ENCODE measurements around the gene BABAM2.

BABAM2 gene

GRCh38 chr2:28049899-28050298 is 159.4 kb downstream of the BABAM2 start:
- H3K27ac ChIP-seq (ENCODE audit: low read length), result no peak overlapping the region
- H3K9me3 ChIP-seq (ENCODE audit: insufficient read depth, low read length, severe bottlenecking), result no peaks in the 10 kb centered on the region
- no peak overlapping the region for H3K9ac ChIP-seq (ENCODE audit: low read depth, low read length)
- no peaks in the 10 kb centered on the region for H4K20me1 ChIP-seq (ENCODE audit: insufficient read depth, low read length)
- DNase-seq (no peak), ATAC-seq (ENCODE audit: insufficient read depth, low read depth) (no peak)
- no peaks in the 10 kb centered on the region for H3K4me1 ChIP-seq (ENCODE audit: insufficient read depth, low read length)
- no peak for TF ChIP-seq EZH2 (IDR thresholded peaks at IDR 0.05; ENCODE audit: borderline replicate concordance, low read depth, low read length, severe bottlenecking)
- TF ChIP-seq, protein P1, sequence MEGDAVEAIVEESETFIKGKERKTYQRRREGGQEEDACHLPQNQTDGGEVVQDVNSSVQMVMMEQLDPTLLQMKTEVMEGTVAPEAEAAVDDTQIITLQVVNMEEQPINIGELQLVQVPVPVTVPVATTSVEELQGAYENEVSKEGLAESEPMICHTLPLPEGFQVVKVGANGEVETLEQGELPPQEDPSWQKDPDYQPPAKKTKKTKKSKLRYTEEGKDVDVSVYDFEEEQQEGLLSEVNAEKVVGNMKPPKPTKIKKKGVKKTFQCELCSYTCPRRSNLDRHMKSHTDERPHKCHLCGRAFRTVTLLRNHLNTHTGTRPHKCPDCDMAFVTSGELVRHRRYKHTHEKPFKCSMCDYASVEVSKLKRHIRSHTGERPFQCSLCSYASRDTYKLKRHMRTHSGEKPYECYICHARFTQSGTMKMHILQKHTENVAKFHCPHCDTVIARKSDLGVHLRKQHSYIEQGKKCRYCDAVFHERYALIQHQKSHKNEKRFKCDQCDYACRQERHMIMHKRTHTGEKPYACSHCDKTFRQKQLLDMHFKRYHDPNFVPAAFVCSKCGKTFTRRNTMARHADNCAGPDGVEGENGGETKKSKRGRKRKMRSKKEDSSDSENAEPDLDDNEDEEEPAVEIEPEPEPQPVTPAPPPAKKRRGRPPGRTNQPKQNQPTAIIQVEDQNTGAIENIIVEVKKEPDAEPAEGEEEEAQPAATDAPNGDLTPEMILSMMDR (IDR thresholded peaks at IDR 0.05; ENCODE audit: borderline replicate concordance, extremely low read depth, low read length, poor library complexity, severe bottlenecking), result no peak
- H3K36me3 ChIP-seq (ENCODE audit: insufficient read depth, low read length), result no peaks in the 10 kb centered on the region
- no peaks in the 10 kb centered on the region for H3K27me3 ChIP-seq (ENCODE audit: insufficient read depth, low read length, poor library complexity)
- H3K4me2 ChIP-seq (ENCODE audit: insufficient read depth, low read length), result no peak overlapping the region
- H3K4me3 ChIP-seq (ENCODE audit: low read depth in 1 of 2, low read length in 2 of 2), result no peak overlapping the region
- no peak overlapping the region for H2AFZ ChIP-seq (ENCODE audit: low read depth, low read length)
- H3K79me2 ChIP-seq (ENCODE audit: insufficient read depth, low read length), result no peaks in the 10 kb centered on the region

GRCh38 chr2:28052691-28053090 is 162.2 kb downstream of the BABAM2 start:
- DNase-seq, result no peak
- Histone ChIP-seq H3K4me2 (ENCODE audit: insufficient read depth, low read length) (no peak overlapping the region), H3K27ac (ENCODE audit: low read length) (no peak overlapping the region), H3K4me1 (ENCODE audit: insufficient read depth, low read length) (no peaks in the 10 kb centered on the region), H3K9ac (ENCODE audit: low read depth, low read length) (no peak overlapping the region), H3K27me3 (ENCODE audit: insufficient read depth, low read length, poor library complexity) (no peaks in the 10 kb centered on the region), H4K20me1 (ENCODE audit: insufficient read depth, low read length) (no peaks in the 10 kb centered on the region), H2AFZ (ENCODE audit: low read depth, low read length) (no peak overlapping the region), H3K4me3 (ENCODE audit: low read depth in 1 of 2, low read length in 2 of 2) (no peak overlapping the region), H3K36me3 (ENCODE audit: insufficient read depth, low read length) (no peaks in the 10 kb centered on the region), H3K79me2 (ENCODE audit: insufficient read depth, low read length) (no peaks in the 10 kb centered on the region), H3K9me3 (ENCODE audit: insufficient read depth, low read length, severe bottlenecking) (no peaks in the 10 kb centered on the region)
- no peak for ATAC-seq (ENCODE audit: insufficient read depth, low read depth)
- no peak for TF ChIP-seq EZH2 (IDR thresholded peaks at IDR 0.05; ENCODE audit: borderline replicate concordance, low read depth, low read length, severe bottlenecking)
- TF ChIP-seq, protein P1 (IDR thresholded peaks at IDR 0.05; ENCODE audit: borderline replicate concordance, extremely low read depth, low read length, poor library complexity, severe bottlenecking), result no peak

DNA sequence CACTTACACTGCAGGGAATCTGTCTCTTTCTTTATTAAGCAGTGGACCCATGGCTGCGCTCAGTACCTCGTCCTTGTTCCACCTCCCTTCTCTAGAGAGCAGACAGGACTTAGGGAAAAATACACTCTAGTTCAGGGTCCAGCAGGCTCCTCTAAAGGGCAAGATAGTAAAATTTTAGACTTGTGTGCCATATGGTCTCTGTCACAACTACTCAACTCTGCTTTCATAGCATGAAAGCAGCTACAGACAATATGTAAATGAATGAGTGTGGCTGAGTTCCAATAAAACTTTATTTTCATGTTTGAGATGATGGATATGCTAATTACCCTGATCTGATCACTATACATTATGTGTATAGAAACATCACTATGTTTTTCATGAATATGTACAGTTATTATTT is 163.1 kb downstream of the BABAM2 start:
- Histone ChIP-seq H3K27me3 (ENCODE audit: insufficient read depth, low read length, poor library complexity) (no peaks in the 10 kb centered on the region), H3K79me2 (ENCODE audit: insufficient read depth, low read length) (no peaks in the 10 kb centered on the region), H2AFZ (ENCODE audit: low read depth, low read length) (no peak overlapping the region), H3K4me1 (ENCODE audit: insufficient read depth, low read length) (no peaks in the 10 kb centered on the region), H3K4me3 (ENCODE audit: low read depth in 1 of 2, low read length in 2 of 2) (no peak overlapping the region), H3K4me2 (ENCODE audit: insufficient read depth, low read length) (no peak overlapping the region), H3K27ac (ENCODE audit: low read length) (no peak overlapping the region), H3K9me3 (ENCODE audit: insufficient read depth, low read length, severe bottlenecking) (no peaks in the 10 kb centered on the region), H3K9ac (ENCODE audit: low read depth, low read length) (no peak overlapping the region), H3K36me3 (ENCODE audit: insufficient read depth, low read length) (no peaks in the 10 kb centered on the region), H4K20me1 (ENCODE audit: insufficient read depth, low read length) (no peaks in the 10 kb centered on the region)
- no peak for DNase-seq
- TF ChIP-seq, protein P1 (IDR thresholded peaks at IDR 0.05; ENCODE audit: borderline replicate concordance, extremely low read depth, low read length, poor library complexity, severe bottlenecking), result no peak
- no peak for TF ChIP-seq EZH2 (IDR thresholded peaks at IDR 0.05; ENCODE audit: borderline replicate concordance, low read depth, low read length, severe bottlenecking)
- ATAC-seq (ENCODE audit: insufficient read depth, low read depth), result no peak

DNA sequence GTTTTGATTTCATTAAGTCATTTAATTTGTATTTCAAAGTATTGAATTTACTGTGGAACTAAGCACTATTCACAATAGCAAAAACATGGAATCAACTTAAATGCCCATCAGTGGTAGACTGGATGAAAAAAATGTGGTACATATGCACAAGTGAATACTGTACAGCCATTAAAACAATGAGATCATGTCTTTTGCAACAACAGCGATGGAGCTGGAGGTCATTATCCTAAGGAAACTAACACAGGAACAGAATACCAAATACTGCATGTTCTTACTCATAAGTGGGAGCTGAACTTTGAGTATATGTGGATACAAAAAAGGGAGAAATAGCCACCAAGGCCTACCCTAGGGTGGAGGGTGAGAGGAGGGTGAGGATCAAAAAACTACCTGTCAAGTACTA is 164.4 kb downstream of the BABAM2 start:
- TF ChIP-seq, protein P1 (IDR thresholded peaks at IDR 0.05; ENCODE audit: borderline replicate concordance, extremely low read depth, low read length, poor library complexity, severe bottlenecking), result no peak
- no peak for TF ChIP-seq EZH2 (IDR thresholded peaks at IDR 0.05; ENCODE audit: borderline replicate concordance, low read depth, low read length, severe bottlenecking)
- Histone ChIP-seq H3K79me2 (ENCODE audit: insufficient read depth, low read length) (no peaks in the 10 kb centered on the region), H3K36me3 (ENCODE audit: insufficient read depth, low read length) (no peaks in the 10 kb centered on the region), H3K27me3 (ENCODE audit: insufficient read depth, low read length, poor library complexity) (no peaks in the 10 kb centered on the region), H3K4me2 (ENCODE audit: insufficient read depth, low read length) (no peak overlapping the region), H3K27ac (ENCODE audit: low read length) (no peak overlapping the region), H3K4me3 (ENCODE audit: low read depth in 1 of 2, low read length in 2 of 2) (no peak overlapping the region), H3K4me1 (ENCODE audit: insufficient read depth, low read length) (no peaks in the 10 kb centered on the region), H3K9ac (ENCODE audit: low read depth, low read length) (no peak overlapping the region), H2AFZ (ENCODE audit: low read depth, low read length) (no peak overlapping the region), H4K20me1 (ENCODE audit: insufficient read depth, low read length) (no peaks in the 10 kb centered on the region), H3K9me3 (ENCODE audit: insufficient read depth, low read length, severe bottlenecking) (no peaks in the 10 kb centered on the region)
- no peak for DNase-seq
- ATAC-seq (ENCODE audit: insufficient read depth, low read depth), result no peak

All from DND-41 (cell line).